Measurements from ENCODE around the gene FRMD4A. TPM values are rescaled to one million over a fixed set of nuclear protein-coding genes. Genes with fewer than 3 reads are reported as not detected.
A peak's percentile ranks its signal among the peaks of the same experiment; 100 is the strongest.

FRMD4A gene
- total RNA-seq, 4 donors from 2014 or later: 27.5 to 40.4 (median 33.0) TPM

- whole genome bisulfite sequencing, 2 donors: 79 to 84% methylated on average over 16 of the region's 16 CpGs
- TF ChIP-seq, protein P1, sequence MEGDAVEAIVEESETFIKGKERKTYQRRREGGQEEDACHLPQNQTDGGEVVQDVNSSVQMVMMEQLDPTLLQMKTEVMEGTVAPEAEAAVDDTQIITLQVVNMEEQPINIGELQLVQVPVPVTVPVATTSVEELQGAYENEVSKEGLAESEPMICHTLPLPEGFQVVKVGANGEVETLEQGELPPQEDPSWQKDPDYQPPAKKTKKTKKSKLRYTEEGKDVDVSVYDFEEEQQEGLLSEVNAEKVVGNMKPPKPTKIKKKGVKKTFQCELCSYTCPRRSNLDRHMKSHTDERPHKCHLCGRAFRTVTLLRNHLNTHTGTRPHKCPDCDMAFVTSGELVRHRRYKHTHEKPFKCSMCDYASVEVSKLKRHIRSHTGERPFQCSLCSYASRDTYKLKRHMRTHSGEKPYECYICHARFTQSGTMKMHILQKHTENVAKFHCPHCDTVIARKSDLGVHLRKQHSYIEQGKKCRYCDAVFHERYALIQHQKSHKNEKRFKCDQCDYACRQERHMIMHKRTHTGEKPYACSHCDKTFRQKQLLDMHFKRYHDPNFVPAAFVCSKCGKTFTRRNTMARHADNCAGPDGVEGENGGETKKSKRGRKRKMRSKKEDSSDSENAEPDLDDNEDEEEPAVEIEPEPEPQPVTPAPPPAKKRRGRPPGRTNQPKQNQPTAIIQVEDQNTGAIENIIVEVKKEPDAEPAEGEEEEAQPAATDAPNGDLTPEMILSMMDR (IDR thresholded peaks at IDR 0.05): no peak
- no peak for TF ChIP-seq POLR2A (IDR thresholded peaks at IDR 0.05)
Observed at GRCh38 chr10:13848520-13849445, 481.9 kb downstream of the FRMD4A start.

GRCh38 chr10:13847201-13847631 lies 483.5 kb downstream of the FRMD4A start:
- H3K4me3 ChIP-seq (ENCODE audit: low read depth, poor library complexity, severe bottlenecking): no peak overlapping the region
- intact Hi-C loops (cut with DNase I; ENCODE audit: low total_unique reads): no loop called here
- TF ChIP-seq POLR2A (IDR thresholded peaks at IDR 0.05): no peak
- WGBS, 2 donors: 55 to 56% methylated on average over 8 of the region's 8 CpGs
- DNase-seq (ENCODE audit: low spot score in 2 of 2): no peak

More at GRCh38 chr10:13848520-13849445, 481.9 kb downstream of the FRMD4A start:
- DNase-seq (ENCODE audit: low spot score in 2 of 2): no peak
- no peak overlapping the region for H3K4me3 ChIP-seq (ENCODE audit: low read depth, poor library complexity, severe bottlenecking)
- intact Hi-C loops (cut with DNase I; ENCODE audit: low total_unique reads): no loop called here

DNA sequence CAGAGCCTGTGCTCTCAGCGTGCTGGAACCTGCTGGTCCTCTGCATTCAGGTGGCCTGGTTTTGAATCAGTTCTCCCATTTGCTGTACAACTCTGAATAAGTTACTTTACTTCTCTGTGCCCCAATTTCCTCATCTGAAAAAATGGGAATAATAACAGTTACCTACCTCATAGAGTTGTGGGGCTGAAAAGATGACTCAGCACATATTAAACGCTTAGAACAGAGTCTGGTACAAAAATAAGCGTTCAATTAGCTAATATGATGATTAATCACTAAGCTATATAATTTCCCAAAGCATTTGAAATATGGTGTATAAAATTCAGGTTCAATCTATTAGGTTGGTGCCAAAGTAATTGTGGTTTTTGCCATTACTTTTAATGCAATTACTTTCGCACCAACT lies 484.8 kb downstream of the FRMD4A start:
- WGBS, 2 donors: 83% methylated on average over 4 of the region's 4 CpGs
- intact Hi-C loops (cut with DNase I; ENCODE audit: low total_unique reads): no loop called here
- no peak for DNase-seq (ENCODE audit: low spot score in 2 of 2)
- no peak overlapping the region for H3K4me3 ChIP-seq (ENCODE audit: low read depth, poor library complexity, severe bottlenecking)
- no peak for TF ChIP-seq POLR2A (IDR thresholded peaks at IDR 0.05)
- TF ChIP-seq, protein P1 (IDR thresholded peaks at IDR 0.05): no peak

DNA sequence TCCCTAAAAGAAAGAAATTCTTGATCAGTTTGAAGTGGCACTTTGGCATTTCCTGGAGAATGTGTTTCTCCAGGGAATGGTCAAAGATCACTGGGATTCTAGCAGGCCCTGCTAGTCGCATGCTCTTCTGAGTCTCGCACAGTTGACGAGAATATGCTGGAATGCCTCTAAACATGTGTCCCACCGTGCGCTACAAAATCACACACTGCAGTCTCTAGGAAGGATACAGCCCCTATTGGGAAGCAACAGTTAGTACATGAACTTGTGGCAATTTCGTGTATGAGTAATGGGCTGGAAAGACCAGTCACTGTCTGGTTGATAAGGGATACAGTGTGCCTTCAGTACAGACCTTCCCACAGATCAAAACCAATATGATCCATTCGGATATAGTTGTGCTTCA lies 486.1 kb downstream of the FRMD4A start:
- TF ChIP-seq POLR2A (IDR thresholded peaks at IDR 0.05): no peak
- TF ChIP-seq, protein P1 (IDR thresholded peaks at IDR 0.05): no peak
- no peak for DNase-seq (ENCODE audit: low spot score in 2 of 2)
- WGBS, 2 donors: 92 to 93% methylated on average over 7 of the region's 7 CpGs
- intact Hi-C loops (cut with DNase I; ENCODE audit: low total_unique reads): no loop called here
- no peak overlapping the region for H3K4me3 ChIP-seq (ENCODE audit: low read depth, poor library complexity, severe bottlenecking)

DNA sequence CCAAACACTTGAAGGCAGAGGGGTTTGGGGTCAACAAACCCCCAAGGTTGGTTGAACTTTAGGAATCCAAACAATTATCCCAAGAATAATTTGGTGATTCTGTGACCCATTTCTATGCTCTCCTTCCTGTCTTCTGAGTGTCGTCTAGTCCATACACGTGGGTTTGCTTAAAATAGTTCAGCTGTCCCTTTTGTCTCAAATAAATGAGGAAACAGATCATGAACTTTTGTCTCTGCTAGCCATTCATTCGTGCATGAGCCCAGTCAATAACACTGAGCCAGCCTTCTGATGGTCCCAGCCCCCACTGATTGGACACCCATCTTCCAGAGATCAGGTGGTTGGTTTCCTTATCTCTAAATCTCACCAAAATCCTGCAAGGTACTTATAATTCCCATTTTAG lies 488.6 kb downstream of the FRMD4A start:
- intact Hi-C loops (cut with DNase I; ENCODE audit: low total_unique reads): no loop called here
- no peak overlapping the region for H3K4me3 ChIP-seq (ENCODE audit: low read depth, poor library complexity, severe bottlenecking)
- 52 to 54% methylated on average over 3 of the region's 3 CpGs for WGBS, 2 donors
- DNase-seq (ENCODE audit: low spot score in 2 of 2): peak in 1 of 2 donors; percentile 0
- TF ChIP-seq, protein P1 (IDR thresholded peaks at IDR 0.05): no peak
- TF ChIP-seq POLR2A (IDR thresholded peaks at IDR 0.05): no peak

DNA sequence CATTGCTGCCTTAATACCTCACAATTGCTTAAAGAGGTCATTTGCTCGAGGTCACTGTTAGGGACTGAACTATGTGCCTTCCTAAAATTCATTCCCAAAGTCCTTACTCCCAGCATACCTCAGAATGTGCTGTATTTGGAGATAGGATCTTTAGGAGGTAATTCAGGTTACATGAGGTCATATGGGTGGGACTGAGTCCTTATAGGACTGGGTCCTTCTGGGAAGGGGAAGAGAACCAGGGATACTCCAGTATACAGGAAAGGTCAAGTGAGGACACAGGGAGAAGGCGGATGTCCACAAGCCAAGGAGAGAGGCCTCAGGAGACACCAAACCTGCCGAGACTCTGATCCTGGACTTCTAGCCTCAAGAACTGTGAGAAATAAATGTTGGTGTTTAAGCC lies 490.7 kb downstream of the FRMD4A start:
- TF ChIP-seq, protein P1 (IDR thresholded peaks at IDR 0.05): no peak
- TF ChIP-seq POLR2A (IDR thresholded peaks at IDR 0.05): no peak
- H3K4me3 ChIP-seq (ENCODE audit: low read depth, poor library complexity, severe bottlenecking): no peak overlapping the region
- 85 to 93% methylated on average over 3 of the region's 3 CpGs for WGBS, 2 donors
- intact Hi-C loops (cut with DNase I; ENCODE audit: low total_unique reads): no loop called here
- no peak for DNase-seq (ENCODE audit: low spot score in 2 of 2)
